ENCODE measurements around the gene RFX2.
A peak's percentile ranks its signal among the peaks of the same experiment; 100 is the strongest.
"Not testable (repeated sequence)": the region's sequence is repeated elsewhere in the genome, so short reads cannot be mapped to it uniquely, and the experiment has no call there.

RFX2 gene

GRCh38 chr19:5964816-5965565 lies 145.3 kb downstream of the RFX2 start:
- no peak for DNase-seq

DNA sequence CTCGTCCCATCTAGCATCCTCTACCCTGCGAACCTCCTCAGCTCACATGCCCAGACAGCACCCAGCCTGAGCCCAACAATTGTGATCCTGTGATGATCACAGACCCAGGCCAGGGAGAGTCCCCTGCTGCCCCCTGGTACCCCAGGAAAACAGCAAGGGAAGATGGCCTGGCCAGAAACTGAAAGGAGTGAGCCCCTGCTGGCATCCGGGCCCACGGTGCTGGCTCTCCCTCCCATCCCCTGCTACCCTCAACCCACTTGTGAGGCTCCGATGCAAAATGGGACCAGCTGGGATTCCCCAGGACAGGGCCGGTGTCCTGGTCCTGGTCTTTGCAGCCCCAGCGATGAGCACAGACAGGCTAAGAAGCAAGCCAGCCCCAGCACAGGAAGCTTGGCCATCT lies 146.4 kb downstream of the RFX2 start:
- DNase-seq = no peak

GRCh38 chr19:5963259-5963658 lies 147.0 kb downstream of the RFX2 start:
- DNase-seq = not testable (repeated sequence)

DNA sequence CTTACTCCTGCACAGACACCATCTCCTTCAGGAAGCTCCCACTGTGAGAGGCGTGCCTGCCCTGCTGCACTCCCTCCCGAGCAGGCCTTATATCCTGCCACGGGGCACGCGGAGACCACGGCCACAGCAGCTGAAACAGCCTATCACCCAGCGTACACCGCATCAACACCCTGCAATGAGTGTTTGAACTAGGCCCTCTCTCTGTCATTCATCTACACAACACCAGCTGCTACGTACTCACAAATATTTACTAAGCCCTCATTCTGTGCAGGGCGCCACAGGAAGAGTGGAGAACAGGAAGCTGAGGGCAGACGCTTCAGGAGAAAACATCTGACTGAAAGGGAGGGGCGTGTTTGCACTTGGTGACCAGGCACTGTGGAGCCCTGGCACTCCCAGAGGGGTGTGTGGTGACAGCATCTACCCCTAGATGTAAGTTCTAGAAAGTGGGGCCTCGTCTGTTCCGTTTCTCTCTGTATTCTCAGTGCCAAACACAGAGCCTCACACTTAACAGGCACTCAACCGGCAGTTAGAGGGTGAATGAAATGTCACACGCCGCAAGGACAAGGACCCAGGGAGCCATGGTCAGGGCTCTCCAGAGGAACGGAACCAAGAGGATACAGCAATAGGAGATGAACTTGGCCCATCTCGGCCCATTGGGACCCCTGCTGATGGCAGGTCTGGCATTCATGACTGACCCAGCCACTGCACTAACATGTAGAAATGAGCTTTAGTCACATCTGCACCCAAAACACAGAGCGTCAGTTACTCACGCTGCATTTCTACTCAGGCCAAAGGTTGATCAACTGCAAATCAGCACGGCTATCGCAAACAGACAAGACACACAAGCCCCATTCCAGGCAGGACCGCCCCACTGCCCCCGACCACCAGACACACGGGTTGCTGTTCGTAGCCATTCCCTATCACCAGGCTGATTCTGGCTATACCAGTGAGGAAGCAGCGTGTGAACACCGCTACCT lies 148.0 kb downstream of the RFX2 start:
- DNase-seq = peak; percentile 33

GRCh38 chr19:5961641-5961968 lies 148.7 kb downstream of the RFX2 start:
- not testable (repeated sequence) for DNase-seq

DNA sequence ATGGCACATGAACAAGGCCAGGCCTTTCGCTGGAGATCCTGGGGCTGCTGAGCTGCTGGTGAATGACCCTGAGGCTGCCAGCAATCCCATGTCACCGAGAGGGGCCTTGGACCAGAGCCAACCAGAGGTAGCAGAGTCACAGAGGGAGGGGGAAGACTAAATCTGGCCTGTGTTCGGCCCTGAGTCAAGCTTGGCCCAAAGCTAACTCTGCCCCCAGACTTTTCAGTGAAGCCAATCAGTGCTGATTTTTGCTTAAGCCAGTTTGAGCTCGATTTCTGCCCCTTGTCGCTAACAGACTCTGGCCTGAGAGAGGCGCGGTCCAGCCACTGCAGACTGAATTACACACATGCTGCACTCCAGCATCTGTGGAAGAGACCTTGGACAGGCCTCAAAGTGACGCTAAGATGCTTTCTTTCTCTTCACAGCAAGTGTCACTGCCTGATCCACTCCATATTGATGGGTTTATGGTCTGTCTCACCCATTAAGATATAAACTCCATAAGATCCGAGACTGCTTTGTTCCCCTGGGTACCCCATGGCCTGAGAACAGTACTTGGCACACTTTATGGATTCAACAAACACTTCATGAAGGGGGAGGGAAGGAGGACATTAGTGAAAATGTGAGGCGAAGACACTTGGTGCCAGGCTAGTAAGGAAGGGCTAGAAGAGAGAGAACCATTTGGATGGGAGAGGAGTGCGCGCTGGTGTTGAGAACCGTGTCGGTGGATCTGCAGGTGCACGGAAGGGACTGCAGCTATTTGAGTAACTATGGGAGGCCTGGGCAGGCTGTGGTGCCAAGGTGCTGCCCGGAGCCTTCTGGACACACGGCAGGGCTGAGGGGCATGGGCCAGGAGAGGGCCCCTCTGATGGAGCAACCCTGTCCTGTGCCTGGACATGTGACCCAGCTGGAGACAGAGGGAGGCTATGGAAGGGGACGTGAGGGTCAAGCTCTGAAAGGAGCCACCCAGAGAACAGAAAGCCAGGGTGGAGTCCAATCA lies 150.0 kb downstream of the RFX2 start:
- no peak for DNase-seq

GRCh38 chr19:5959260-5960004 lies 150.9 kb downstream of the RFX2 start:
- no peak for DNase-seq

- DNase-seq = no peak
Observed at GRCh38 chr19:5958851-5959122, 151.5 kb downstream of the RFX2 start.

GRCh38 chr19:5958074-5958850 lies 152.0 kb downstream of the RFX2 start:
- DNase-seq = no peak

- no peak for DNase-seq
Observed at GRCh38 chr19:5957170-5957569, 153.1 kb downstream of the RFX2 start.

DNA sequence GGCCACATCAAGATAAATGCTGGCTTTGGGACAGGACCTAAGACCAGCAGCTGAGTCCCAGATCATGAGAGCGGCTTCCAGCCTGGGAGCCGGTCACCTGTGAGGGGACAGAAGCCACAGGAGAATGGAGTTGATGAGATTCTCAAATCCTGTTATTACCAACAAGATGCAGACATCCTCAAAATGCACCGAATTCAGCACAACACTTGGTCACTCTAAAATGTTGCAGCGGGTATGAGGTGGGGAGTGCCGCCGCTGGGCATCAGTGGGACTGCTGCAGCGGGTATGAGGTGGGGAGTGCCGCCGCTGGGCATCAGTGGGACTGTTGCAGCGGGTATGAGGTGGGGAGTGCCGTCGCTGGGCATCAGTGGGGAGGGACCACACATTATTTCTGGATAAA lies 153.6 kb downstream of the RFX2 start:
- no peak for DNase-seq

GRCh38 chr19:5956323-5956722 lies 154.0 kb downstream of the RFX2 start:
- no peak for DNase-seq

DNA sequence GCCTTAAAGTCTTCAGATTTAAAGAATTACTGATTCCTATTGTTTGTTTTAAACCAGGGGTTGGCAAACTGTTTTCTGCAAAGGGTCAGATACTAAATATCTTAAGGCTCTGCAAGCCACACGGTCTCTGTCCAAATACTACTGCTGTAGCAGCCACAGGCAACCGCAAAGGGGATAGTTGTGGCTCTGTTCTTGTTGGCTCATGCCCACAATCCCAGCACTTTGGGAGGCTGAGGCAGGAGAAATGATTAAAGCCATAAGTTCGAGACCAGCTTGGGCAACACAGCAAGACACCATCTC lies 154.7 kb downstream of the RFX2 start:
- DNase-seq = no peak

- no peak for DNase-seq
Observed at GRCh38 chr19:5954293-5954692, 156.0 kb downstream of the RFX2 start.

- peak; percentile 36 for DNase-seq
Observed at GRCh38 chr19:5953680-5954213, 156.6 kb downstream of the RFX2 start.

DNA sequence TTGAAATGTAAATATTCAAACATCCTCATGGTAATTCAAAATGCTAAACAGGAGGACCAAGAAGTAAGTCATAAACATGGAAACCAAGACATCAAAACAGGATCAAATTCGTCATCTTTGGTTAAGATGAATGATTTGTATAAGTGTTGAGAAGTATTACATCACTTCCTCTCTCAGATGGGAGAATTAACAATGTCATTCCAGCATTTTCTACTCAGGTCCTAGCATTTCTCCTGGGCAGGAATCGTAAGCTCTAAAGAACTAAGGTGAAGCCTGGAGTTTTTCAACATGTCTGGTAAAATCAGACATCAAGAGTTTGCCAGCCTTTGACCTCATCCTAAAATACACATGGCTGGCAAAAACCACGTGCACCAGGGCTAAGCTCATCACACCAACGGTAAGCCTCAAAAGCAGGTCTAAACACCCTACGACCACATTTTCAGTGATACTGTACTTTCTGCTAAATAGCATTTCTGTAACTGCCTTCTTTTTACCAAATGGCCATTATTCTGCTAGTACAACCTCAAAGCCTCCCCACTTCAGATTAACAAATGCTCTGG lies 157.2 kb downstream of the RFX2 start:
- no peak for DNase-seq

GRCh38 chr19:5952193-5953029 lies 157.9 kb downstream of the RFX2 start:
- no peak for DNase-seq

DNA sequence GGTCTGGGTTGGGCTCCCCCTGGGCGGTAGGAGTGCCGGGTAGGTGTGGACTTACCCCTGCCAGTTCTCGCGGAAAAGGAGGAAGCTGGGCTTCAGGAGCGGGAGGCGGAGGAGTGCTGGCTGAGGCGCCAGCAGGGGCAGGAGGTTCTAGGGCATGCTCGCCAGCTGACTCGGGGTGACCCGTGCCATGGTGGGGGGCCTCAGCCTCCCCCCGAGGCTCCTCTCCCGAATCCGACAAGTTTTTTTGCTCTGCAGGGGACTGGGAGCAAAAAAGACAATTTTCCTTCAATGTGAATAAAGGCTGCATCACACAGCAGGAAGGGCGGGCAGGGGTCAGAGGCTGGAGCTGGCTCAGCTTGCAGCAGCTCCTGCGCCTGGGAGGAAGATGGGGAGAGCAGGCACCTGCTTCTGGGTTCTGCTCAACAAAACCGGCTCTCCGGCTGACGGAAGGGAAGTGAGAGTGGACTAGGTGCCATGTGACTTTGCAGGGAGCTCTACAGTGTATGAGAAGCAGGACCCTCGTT lies 158.9 kb downstream of the RFX2 start:
- DNase-seq = no peak

GRCh38 chr19:5950741-5951140 lies 159.6 kb downstream of the RFX2 start:
- DNase-seq = no peak

DNA sequence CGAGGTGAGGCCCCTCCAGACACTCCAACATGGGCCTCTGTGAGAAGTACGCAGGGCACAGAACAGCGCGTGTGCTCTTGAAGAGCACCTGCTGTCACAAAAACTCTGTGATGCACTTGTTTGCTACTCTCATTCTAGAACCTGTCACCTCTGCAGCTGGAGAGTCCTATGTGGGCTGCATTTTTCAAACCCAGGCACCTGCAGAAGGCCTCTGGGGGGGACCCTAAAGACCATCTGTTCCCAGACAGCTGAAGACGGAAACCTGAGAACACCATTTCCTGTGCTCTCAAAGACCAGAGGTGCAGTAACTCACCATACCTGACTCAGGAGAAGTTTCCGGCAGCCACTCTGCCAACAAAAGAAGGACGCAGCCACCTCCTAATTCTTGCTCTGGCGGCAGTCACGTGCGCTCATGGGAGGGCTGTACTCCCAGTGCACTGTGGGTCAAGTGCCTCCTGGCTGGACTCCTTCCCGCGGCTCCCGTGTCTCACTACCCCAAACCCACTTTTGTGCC lies 160.5 kb downstream of the RFX2 start:
- DNase-seq = peak; percentile 22
